ENCODE measurements around the gene TTLL7.

- TF ChIP-seq CTCF (IDR thresholded peaks at IDR 0.05; ENCODE audit: low read depth, low read length) (no peak), EZH2phosphoT487 (IDR thresholded peaks at IDR 0.05; ENCODE audit: low read depth) (no peak)
These were observed 142.6 kb downstream of the TTLL7 start for GRCh38 chr1:83856381-83856780.
